VCaP (cell line): ENCODE measurements around the gene ANXA3.
"Not testable (repeated sequence)": the region's sequence is repeated elsewhere in the genome, so short reads cannot be mapped to it uniquely, and the experiment has no call there.

Experiments
- H3K27ac ChIP-seq: fragments of 450-650 bp; 2 replicates; pipeline ENCODE4 v1.5.1; 2017
- CTCF ChIP-seq: fragments of 450-650 bp; conservative IDR thresholded peaks from 2 replicates; pipeline ENCODE4 v1.5.1; 2017; ENCODE audit warnings: mild to moderate bottlenecking, moderate library complexity

ANXA3 gene

GRCh38 chr4:78543424-78544125 is 8.0 kb upstream of the ANXA3 start:
- no peak for TF ChIP-seq CTCF
- H3K27ac ChIP-seq: peak overlapping the region; percentile 60

GRCh38 chr4:78544678-78545077 is 6.9 kb upstream of the ANXA3 start:
- peak overlapping the region; percentile 60 for H3K27ac ChIP-seq

GRCh38 chr4:78545275-78546246 is 6.0 kb upstream of the ANXA3 start:
- no peak for TF ChIP-seq CTCF
- H3K27ac ChIP-seq: peak overlapping the region; percentile 60

More at GRCh38 chr4:78544678-78545077, 6.9 kb upstream of the ANXA3 start:
- TF ChIP-seq CTCF: 0 out of 2 replicates have a peak, but pooled peaks have one; percentile 20

- not testable (repeated sequence) for H3K27ac ChIP-seq
Observed at GRCh38 chr4:78547899-78548298, 3.7 kb upstream of the ANXA3 start.

- not testable (repeated sequence) for H3K27ac ChIP-seq
Observed at GRCh38 chr4:78548889-78549288, 2.7 kb upstream of the ANXA3 start.

GRCh38 chr4:78552389-78553042 is 946 bp downstream of the ANXA3 start:
- peak overlapping the region; percentile 66 for H3K27ac ChIP-seq
- no peak for TF ChIP-seq CTCF

- H3K27ac ChIP-seq: no peak overlapping the region
- no peak for TF ChIP-seq CTCF
Observed at GRCh38 chr4:78553043-78553396, 1.4 kb downstream of the ANXA3 start.

- no peak for TF ChIP-seq CTCF
- H3K27ac ChIP-seq: no peak overlapping the region
Observed at GRCh38 chr4:78553529-78554060, 2.0 kb downstream of the ANXA3 start.
